Central memory CD8-positive, alpha-beta T cell (primary cell): ENCODE data around the gene TCEA2.

Experiments
- ATAC-seq: fragments of 150-1000 bp; cut with Tn5 transposase; replicated peaks from 2 replicates; pipeline ENCODE4 v1.10.0; 2022; ENCODE audit warnings: mild to moderate bottlenecking, moderate FRiP score, moderate number of reproducible peaks; ENCODE audit not compliant: poor library complexity, severe bottlenecking; ENCODE audit errors: extremely low read depth
- DNase-seq, 2 donors: peaks; one replicate each; pipeline ENCODE4 v3.0.0; 2021; ENCODE audit warnings: low spot score in 2 of 2
- H3K27ac Mint-ChIP-seq: one replicate; pipeline ENCODE4 v1.8.0; 2022; ENCODE audit warnings: low read depth, mild to moderate bottlenecking, moderate library complexity, mixed read lengths
- H3K27me3 Mint-ChIP-seq: one replicate; pipeline ENCODE4 v1.8.0; 2022; ENCODE audit warnings: mixed read lengths
- H3K36me3 Mint-ChIP-seq: one replicate; pipeline ENCODE4 v1.8.0; 2022; ENCODE audit warnings: mild to moderate bottlenecking, moderate library complexity, mixed read lengths; ENCODE audit not compliant: insufficient read depth
- H3K4me1 Mint-ChIP-seq: one replicate; pipeline ENCODE4 v1.8.0; 2022; ENCODE audit warnings: mixed read lengths
- H3K4me3 Mint-ChIP-seq: one replicate; pipeline ENCODE4 v1.8.0; 2022; ENCODE audit warnings: mild to moderate bottlenecking, moderate library complexity, mixed read lengths
- H3K9me3 Mint-ChIP-seq: one replicate; pipeline ENCODE4 v1.8.0; 2022; ENCODE audit warnings: mixed read lengths

TCEA2 gene

DNA sequence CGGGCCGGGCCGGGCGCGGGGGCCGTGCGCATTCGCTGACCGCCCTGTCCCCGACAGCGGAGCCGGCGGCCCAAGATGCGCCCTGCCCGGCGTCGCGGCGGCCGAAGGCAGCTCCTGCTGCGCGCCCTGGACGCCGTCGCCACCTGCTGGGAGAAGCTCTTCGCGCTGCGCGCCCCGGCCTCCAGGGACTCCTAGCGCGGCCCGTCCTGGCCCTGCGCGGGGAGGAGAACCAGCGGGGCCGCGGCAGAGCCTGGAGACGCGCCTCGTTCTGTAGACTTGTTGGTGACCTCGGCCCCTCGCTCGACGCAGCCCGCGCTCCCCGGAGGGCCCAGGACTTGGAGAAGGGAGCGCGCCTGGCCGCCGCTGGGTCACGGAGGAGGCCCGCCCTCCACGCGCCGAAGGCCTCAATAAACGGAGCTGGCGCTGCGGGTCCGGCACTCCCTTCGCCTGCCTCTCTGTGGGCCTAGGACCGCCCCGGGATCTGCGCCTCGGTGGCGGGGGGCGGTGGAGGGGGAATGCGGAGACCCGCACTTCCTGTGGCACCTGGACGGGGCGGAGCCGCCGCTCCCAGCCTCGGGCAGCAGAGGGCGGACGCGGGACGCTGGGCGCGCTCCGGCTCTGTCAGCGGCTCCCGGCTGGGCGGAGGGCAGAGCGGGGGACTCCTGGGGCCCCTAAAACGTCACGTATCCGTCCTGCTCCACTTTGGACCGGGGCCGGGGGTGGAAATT lies 24.3 kb upstream of the TCEA2 start:
- H3K4me3 Mint-ChIP-seq, result peak overlapping the region; percentile 73
- DNase-seq (peak; percentile 64 to 68), ATAC-seq (peak; percentile 69)
- no peaks in the 10 kb centered on the region for H3K9me3 Mint-ChIP-seq
- no peak overlapping the region for H3K27ac Mint-ChIP-seq
- peaks cover 15% of the 10 kb centered on the region for H3K36me3 Mint-ChIP-seq
- H3K27me3 Mint-ChIP-seq, result no peaks in the 10 kb centered on the region
- peaks cover 56% of the 10 kb centered on the region for H3K4me1 Mint-ChIP-seq

DNA sequence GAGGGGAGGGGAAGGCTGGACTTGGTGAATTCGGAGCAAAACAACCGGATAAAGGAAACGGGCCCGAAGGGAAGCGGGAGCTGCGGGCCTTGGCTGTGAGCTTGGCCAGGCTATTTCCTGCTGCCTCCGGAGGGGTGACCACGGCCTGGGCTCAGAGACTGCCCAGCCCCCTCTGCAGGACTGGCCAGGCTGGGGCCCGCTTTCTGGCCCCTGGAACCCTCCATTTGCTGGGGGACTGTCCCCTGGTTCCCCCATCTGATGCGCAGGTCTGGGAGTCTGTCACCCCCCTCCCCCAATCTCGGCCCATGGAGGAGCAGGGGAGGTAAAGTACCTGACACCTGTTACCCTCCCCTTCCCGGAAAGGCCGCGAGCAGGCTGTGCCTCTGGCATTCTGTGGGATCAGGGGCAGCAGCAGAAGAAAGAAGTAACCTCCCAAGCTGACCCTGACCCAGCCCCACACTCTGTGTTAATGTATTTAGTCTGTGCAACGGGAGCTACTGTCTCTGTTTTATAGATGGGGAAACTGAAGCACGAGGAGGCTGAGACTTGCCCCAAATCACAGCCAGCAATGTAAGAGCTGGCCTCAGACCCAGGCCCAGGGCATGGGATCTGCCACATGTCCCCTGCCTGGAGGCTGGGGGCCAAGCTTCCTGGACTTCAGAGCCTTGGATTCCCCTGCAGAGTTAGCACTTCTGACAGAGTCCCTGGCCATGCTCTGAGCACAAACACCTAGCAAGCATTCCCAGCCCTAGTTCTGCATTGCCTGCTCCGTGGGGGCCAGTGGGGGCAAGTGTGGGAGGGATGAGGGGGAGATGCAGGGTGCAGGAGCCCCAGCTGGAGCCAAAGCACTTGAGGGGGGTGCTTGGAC lies 23.5 kb upstream of the TCEA2 start:
- peak overlapping the region; percentile 73 for H3K4me3 Mint-ChIP-seq
- no peaks in the 10 kb centered on the region for H3K9me3 Mint-ChIP-seq
- DNase-seq (no peak), ATAC-seq (no peak)
- no peaks in the 10 kb centered on the region for H3K27me3 Mint-ChIP-seq
- peaks cover 14% of the 10 kb centered on the region for H3K36me3 Mint-ChIP-seq
- H3K4me1 Mint-ChIP-seq, result peaks cover 48% of the 10 kb centered on the region
- H3K27ac Mint-ChIP-seq, result peak overlapping the region; percentile 23

DNA sequence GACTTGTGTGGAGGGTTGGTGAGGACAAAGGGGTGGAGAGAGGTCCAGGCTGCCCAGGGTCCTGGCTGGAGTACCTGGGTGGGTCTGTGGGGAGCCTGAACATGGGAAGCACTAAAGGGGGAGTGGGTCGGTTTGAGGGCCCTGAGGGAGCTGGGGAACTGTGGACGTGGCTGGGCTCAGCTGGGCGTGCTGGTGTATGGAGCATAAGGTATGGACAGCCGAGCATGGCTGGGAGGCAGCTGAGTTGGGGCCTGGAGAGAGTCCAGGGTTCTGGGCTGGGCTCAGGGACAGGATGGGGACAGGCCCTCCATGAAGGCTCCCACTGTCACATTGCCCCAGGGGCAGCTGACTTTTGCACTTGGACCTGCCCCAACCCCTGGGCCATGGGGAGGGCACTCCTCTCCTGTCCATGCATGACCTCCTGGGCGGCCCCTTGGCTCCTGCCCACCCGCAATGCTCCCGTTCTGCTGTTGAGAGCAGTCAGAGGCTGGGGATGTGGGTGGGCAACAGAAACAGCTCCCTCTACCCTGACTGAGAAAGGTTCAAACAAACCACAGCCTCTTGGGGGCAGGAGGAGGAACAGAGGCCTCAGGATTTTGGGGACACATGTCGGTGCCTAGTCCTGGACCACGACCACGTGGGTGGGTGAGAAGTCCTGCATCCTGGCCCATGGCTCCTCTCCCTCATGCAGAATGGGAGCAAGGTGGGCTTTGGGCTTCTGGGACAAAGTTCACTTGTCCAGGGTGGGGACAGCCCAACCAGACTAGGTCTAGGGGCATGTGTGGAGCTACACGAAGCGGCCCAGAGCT lies 22.6 kb upstream of the TCEA2 start:
- DNase-seq (no peak), ATAC-seq (no peak)
- H3K4me1 Mint-ChIP-seq, result peaks cover 42% of the 10 kb centered on the region
- H3K36me3 Mint-ChIP-seq, result peaks cover 11% of the 10 kb centered on the region
- H3K4me3 Mint-ChIP-seq, result peak overlapping the region; percentile 73
- no peaks in the 10 kb centered on the region for H3K9me3 Mint-ChIP-seq
- H3K27ac Mint-ChIP-seq, result peak overlapping the region; percentile 23
- no peaks in the 10 kb centered on the region for H3K27me3 Mint-ChIP-seq

DNA sequence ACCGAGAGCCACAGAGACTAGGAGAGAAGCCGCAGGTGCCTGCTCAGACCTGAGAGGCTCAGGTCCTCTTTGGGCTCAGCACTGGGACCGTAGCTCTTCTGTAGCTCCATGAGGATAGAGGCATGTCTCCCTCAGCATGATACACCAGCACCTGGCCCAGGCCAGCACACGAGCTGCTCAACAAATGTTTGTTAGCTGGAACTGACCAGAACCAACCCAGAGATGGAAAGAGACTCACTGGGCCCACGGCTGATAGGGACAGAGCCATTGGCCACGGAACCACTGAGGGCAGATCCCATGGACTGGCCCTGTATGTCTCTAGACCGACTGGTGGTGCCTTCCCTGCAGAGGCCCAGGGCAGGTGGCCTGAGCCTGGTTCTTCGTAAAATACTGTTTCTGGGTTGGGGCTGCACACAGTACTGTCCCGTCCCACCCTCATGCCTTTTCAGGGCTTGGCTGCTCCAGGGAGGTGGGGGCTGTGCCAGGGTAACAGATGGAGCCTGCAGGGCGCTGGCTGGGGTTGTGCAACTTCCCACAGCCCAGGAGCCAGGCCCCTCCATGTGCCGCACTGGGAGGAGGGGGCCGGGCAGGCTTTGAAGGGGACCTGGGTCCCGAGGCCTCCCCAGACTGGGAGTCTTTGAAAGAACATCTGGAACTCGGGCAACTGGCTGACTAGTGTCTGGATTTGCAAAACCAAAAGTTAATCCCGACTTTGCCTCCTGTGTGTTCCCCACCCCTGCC lies 21.8 kb upstream of the TCEA2 start:
- Mint-ChIP-seq H3K4me1 (peaks cover 42% of the 10 kb centered on the region), H3K9me3 (no peaks in the 10 kb centered on the region), H3K4me3 (peak overlapping the region; percentile 73), H3K36me3 (peaks cover 11% of the 10 kb centered on the region), H3K27me3 (peaks cover 6% of the 10 kb centered on the region), H3K27ac (no peak overlapping the region)
- DNase-seq, result no peak
- ATAC-seq, result no peak

DNA sequence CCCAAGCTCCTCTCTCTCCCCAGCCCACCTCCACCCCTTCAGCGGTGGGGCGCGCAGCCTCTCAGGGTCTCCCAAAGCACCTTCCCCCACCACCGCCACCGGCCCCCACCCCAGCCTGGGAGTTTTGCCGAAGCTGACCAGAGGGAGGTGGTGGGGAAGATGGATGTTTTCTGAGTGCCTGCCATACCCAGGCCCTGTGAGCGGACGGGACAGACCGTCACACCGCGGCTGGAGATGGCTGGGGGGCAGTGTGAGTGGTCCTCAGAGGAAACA lies 21.3 kb upstream of the TCEA2 start:
- peak overlapping the region; percentile 19 for H3K27ac Mint-ChIP-seq
- no peaks in the 10 kb centered on the region for H3K9me3 Mint-ChIP-seq
- H3K27me3 Mint-ChIP-seq, result peaks cover 12% of the 10 kb centered on the region
- DNase-seq (no peak), ATAC-seq (no peak)
- peak overlapping the region; percentile 73 for H3K4me3 Mint-ChIP-seq
- peaks cover 37% of the 10 kb centered on the region for H3K4me1 Mint-ChIP-seq
- peaks cover 12% of the 10 kb centered on the region for H3K36me3 Mint-ChIP-seq

DNA sequence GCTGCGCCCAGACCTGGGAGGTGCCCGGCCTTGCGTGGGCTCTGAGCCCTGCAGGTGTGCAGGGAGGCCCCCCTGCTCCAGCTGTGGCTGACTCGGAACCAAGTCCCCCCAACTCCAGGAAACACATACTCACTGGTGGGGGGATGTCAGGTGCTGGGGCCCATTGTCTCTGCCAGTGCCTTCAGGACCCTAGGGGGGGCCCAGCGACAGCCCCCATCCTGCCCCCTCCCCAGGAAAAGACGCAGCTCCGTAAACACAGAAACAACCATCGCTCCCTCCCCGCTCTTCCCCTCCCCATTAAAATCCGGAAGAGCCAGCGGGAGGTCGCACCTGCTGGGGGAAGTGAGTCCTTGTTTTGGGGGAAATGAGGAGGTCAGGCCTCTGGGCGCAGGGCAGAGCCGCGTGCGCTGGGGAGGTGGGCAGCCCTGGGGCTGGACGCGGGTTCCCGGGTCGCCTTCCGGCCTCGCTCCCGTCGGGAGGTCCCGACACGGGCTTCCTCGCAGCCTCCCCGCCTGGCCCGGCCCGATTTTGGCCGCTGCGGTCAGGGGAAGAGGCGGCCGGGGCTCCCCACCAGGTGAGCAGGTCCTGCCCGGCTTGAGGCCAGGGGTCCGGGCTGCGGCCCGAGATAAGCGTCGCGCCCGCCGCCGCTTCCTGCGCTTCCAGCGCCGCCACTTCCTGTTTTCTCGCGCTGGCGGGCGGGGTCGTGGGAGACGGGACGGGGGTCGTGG lies 20.8 kb upstream of the TCEA2 start:
- Mint-ChIP-seq H3K27me3 (peaks cover 17% of the 10 kb centered on the region), H3K4me1 (peaks cover 32% of the 10 kb centered on the region), H3K4me3 (peak overlapping the region; percentile 73), H3K9me3 (no peaks in the 10 kb centered on the region), H3K27ac (peak overlapping the region; percentile 19), H3K36me3 (peaks cover 12% of the 10 kb centered on the region)
- DNase-seq (no peak), ATAC-seq (no peak)

DNA sequence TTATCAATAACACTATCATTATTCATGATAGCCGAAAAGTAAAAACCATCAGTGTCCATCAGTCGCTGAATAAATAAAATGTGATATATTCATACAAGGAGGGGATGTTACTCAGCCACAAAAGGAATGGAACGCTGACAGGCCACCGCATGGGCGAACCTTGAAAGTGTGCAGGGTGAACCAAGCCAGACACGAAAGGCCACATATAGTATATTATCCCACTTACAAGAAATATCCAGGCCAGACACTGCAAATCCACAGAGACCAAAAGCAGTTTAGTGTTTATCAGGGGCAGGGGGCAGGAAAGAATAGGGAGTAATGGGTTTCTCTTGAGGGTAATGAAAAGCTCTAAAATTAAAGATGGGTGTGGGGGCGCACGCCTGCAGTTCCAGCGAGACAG lies 19.2 kb upstream of the TCEA2 start:
- DNase-seq, result no peak
- H3K4me1 Mint-ChIP-seq, result peaks cover 27% of the 10 kb centered on the region
- H3K36me3 Mint-ChIP-seq, result peaks cover 12% of the 10 kb centered on the region
- H3K27me3 Mint-ChIP-seq, result peaks cover 20% of the 10 kb centered on the region
- H3K4me3 Mint-ChIP-seq, result peak overlapping the region; percentile 58
- no peak for ATAC-seq
- no peaks in the 10 kb centered on the region for H3K9me3 Mint-ChIP-seq
- H3K27ac Mint-ChIP-seq, result peak overlapping the region; percentile 62

DNA sequence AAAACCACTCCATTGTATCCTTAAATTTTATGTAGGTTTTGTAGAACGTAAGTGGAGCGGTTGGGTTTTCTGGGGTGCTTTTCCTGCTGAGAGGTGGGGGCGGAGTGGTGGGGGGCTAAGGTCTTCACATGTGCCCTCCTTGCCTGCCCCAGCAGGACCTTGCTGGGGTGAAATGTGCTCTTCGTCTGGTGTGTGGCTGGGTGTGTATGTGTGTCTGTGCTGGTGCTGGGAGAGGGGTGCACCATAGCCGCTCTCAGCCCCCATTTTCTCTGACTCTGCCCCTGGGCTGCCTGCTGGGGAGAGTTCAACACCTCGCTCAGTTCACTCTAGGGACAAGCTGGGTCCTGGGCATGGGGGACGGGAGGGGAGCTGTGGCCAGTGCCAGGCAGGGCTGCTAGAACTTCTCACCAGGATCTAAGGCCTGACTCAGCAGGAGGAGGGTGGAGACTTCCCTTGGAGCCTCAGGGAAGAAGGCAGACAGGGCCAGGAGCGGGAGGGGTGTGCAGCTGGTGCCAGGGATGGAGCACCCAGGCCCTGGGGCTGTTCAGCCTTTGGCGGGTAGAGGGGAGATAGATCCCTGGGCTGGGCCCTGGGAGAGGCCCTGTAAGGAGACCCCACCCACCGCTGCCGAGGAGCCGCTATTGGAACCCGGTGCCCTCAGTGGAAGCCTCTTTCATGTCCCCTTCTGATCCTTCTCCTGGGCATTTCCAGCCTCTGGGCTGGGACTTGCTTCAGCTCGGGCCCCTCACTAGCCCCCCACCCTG lies 18.3 kb upstream of the TCEA2 start:
- Mint-ChIP-seq H3K27me3 (peaks cover 20% of the 10 kb centered on the region), H3K9me3 (no peaks in the 10 kb centered on the region), H3K27ac (no peak overlapping the region), H3K4me3 (no peak overlapping the region), H3K4me1 (peaks cover 23% of the 10 kb centered on the region), H3K36me3 (peaks cover 12% of the 10 kb centered on the region)
- DNase-seq, result no peak
- no peak for ATAC-seq

DNA sequence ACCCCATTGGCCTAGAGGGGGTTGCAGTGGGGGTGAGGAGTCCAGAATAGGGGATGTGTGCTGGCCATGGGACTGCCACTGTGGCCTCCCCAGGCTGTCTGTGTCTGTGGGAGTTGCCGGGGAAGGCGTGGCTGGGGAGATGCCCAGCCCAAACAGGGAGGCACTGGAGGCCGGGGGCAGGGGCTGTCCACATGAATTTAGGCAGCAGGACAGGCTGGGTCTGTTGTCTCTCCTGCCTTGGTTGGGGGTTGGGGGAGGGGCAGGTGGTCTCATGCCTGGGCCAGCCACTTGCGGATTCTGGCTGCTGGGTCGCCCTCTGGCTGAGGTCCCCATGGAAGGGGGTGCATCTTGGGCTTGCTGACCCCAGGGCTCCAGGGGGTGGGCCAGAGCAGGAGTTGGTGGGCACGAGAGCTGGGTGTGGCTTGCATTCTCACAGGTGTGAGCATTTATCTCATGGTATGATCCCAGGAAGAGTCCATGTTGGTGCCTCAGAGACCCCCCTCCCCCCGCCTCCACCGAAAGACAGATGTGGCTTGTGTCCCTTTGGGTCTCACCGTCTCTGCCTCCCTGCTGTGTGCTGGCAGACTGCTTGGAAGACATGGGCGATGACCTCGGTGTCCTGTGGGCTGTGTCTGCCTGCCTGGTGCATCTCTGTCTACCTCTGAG lies 17.5 kb upstream of the TCEA2 start:
- Mint-ChIP-seq H3K4me3 (no peak overlapping the region), H3K9me3 (no peaks in the 10 kb centered on the region), H3K4me1 (peaks cover 16% of the 10 kb centered on the region), H3K36me3 (peaks cover 11% of the 10 kb centered on the region), H3K27me3 (peaks cover 20% of the 10 kb centered on the region), H3K27ac (no peak overlapping the region)
- no peak for ATAC-seq
- no peak for DNase-seq

DNA sequence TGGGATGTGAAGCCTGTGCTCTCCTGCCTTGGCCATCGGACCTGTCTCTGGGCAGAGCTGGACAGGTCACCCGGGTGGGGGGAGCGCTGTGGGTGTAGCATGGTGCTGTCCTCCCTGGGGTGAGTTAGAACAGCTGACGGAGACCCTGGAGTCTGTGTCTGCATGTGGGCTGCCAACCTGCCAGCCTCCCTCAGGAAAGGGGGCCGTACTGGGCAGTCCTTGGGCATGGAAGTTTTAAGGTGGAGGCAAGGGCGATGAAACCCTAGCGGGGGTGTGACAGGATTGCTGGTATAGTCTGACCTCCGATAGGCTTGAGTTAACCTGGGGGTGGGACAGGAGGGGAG lies 16.0 kb upstream of the TCEA2 start:
- Mint-ChIP-seq H3K36me3 (peaks cover 8% of the 10 kb centered on the region), H3K27ac (peak overlapping the region; percentile 77), H3K9me3 (no peaks in the 10 kb centered on the region), H3K4me1 (peaks cover 15% of the 10 kb centered on the region), H3K27me3 (peaks cover 20% of the 10 kb centered on the region), H3K4me3 (peak overlapping the region; percentile 16)
- ATAC-seq (no peak), DNase-seq (no peak)

DNA sequence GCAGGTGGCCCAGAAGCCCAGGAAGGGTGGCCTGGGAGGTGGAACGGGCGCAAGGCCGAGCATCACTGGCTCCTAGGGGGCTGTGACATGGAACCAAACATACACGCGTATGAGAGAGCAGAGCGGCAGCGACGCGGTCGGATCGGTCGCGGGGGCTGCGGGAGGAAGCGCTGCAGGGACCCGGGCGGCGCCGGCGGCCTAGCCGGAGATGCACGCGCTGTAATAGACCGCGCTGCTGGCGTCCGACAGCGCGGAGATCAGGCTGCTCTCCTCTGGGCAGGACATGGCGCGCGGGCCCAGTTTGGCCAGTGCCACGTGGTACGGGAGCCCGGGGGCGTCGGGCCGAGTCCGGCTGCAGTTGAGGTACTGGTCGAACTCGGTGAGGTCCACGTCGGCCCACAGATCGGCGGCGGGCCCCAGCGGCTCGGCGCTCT lies 15.0 kb upstream of the TCEA2 start:
- ATAC-seq, result no peak
- Mint-ChIP-seq H3K4me3 (no peak overlapping the region), H3K27ac (no peak overlapping the region), H3K4me1 (peaks cover 11% of the 10 kb centered on the region), H3K27me3 (peaks cover 24% of the 10 kb centered on the region), H3K9me3 (no peaks in the 10 kb centered on the region), H3K36me3 (peaks cover 6% of the 10 kb centered on the region)
- no peak for DNase-seq
